Neural cell (in vitro differentiated cells): Measurements from ENCODE around the gene CA12.

Experiments used
- CTCF ChIP-seq: fragments of 450-650 bp; IDR thresholded peaks from 2 replicates; pipeline ENCODE4 v1.5.1; 2014; ENCODE audit warnings: antibody characterized with exemption, mild to moderate bottlenecking, moderate library complexity; ENCODE audit not compliant: poor library complexity, severe bottlenecking
- EP300 ChIP-seq: fragments of 450-650 bp; conservative IDR thresholded peaks from 2 replicates; pipeline ENCODE4 v1.6.1; 2014; ENCODE audit warnings: antibody characterized with exemption, mild to moderate bottlenecking, moderate library complexity; ENCODE audit not compliant: poor library complexity, severe bottlenecking
- EZH2 ChIP-seq: fragments of 200-600, 300-800 bp; shearing (Covaris generic), sonication (generic); IDR thresholded peaks from 2 replicates; pipeline ENCODE4 v1.6.1; 2014; ENCODE audit warnings: antibody characterized with exemption, low read length, borderline replicate concordance, mild to moderate bottlenecking; ENCODE audit not compliant: insufficient read depth, poor library complexity, severe bottlenecking
- MXI1 ChIP-seq: fragments of 450-650 bp; conservative IDR thresholded peaks from 2 replicates; pipeline ENCODE4 v1.6.1; 2014; ENCODE audit warnings: antibody characterized with exemption, mild to moderate bottlenecking; ENCODE audit not compliant: poor library complexity, severe bottlenecking
- POLR2AphosphoS5 ChIP-seq: IDR thresholded peaks from 2 replicates; pipeline ENCODE4 v1.6.1; 2012
- SMC3 ChIP-seq: fragments of 450-650 bp; conservative IDR thresholded peaks from 2 replicates; pipeline ENCODE4 v1.6.1; 2014; ENCODE audit warnings: antibody characterized with exemption, mild to moderate bottlenecking, moderate library complexity; ENCODE audit not compliant: poor library complexity
- TF ChIP-seq, protein P1 (sequence below): IDR thresholded peaks from 2 replicates; pipeline ENCODE4 v1.6.1; 2012; ENCODE audit warnings: borderline replicate concordance

- no peak for TF ChIP-seq CTCF
- no peak for TF ChIP-seq POLR2AphosphoS5
- no peak for TF ChIP-seq MXI1
- TF ChIP-seq SMC3 = no peak
- no peak for TF ChIP-seq EZH2
- TF ChIP-seq, protein P1, sequence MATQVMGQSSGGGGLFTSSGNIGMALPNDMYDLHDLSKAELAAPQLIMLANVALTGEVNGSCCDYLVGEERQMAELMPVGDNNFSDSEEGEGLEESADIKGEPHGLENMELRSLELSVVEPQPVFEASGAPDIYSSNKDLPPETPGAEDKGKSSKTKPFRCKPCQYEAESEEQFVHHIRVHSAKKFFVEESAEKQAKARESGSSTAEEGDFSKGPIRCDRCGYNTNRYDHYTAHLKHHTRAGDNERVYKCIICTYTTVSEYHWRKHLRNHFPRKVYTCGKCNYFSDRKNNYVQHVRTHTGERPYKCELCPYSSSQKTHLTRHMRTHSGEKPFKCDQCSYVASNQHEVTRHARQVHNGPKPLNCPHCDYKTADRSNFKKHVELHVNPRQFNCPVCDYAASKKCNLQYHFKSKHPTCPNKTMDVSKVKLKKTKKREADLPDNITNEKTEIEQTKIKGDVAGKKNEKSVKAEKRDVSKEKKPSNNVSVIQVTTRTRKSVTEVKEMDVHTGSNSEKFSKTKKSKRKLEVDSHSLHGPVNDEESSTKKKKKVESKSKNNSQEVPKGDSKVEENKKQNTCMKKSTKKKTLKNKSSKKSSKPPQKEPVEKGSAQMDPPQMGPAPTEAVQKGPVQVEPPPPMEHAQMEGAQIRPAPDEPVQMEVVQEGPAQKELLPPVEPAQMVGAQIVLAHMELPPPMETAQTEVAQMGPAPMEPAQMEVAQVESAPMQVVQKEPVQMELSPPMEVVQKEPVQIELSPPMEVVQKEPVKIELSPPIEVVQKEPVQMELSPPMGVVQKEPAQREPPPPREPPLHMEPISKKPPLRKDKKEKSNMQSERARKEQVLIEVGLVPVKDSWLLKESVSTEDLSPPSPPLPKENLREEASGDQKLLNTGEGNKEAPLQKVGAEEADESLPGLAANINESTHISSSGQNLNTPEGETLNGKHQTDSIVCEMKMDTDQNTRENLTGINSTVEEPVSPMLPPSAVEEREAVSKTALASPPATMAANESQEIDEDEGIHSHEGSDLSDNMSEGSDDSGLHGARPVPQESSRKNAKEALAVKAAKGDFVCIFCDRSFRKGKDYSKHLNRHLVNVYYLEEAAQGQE = no peak
- no peak for TF ChIP-seq EP300
Observed at GRCh38 chr15:63426552-63426951, 44.9 kb upstream of the CA12 start.
